SK-N-SH treated with all-trans-retinoic acid at 6 μM for 48 hours (cell line): ENCODE data around the gene KIAA1755.

Experiments
- ATAC-seq: fragments of 200-7000 bp; cut with Tn5 transposase; 3 replicates; pipeline ENCODE4 v1.9.1; 2020; ENCODE audit warnings: mild to moderate bottlenecking, moderate library complexity
- CSDC2 ChIP-seq: fragments of 250-450 bp; sonication (Bioruptor Pico); IDR thresholded peaks from 2 replicates; pipeline ENCODE4 v1.5.0; 2020; ENCODE audit warnings: mild to moderate bottlenecking, moderate library complexity
- ESRRG ChIP-seq: fragments of 250-450 bp; sonication (Bioruptor Pico); IDR thresholded peaks from 2 replicates; pipeline ENCODE4 v1.6.1; 2021; ENCODE audit warnings: mild to moderate bottlenecking
- GLIS3 ChIP-seq: fragments of 250-450 bp; sonication (Bioruptor Pico); IDR thresholded peaks from 2 replicates; pipeline ENCODE4 v1.5.0; 2020; ENCODE audit warnings: mild to moderate bottlenecking, moderate library complexity
- OSR1 ChIP-seq: fragments of 250-450 bp; sonication (Bioruptor Pico); IDR thresholded peaks from 2 replicates; pipeline ENCODE4 v1.8.0; 2022; ENCODE audit warnings: moderate library complexity, mild to moderate bottlenecking, inconsistent platforms
- RARB ChIP-seq: fragments of 250-450 bp; sonication (Bioruptor Pico); IDR thresholded peaks from 2 replicates; pipeline ENCODE4 v1.8.0; 2021; ENCODE audit warnings: mild to moderate bottlenecking, moderate library complexity
- SNAI2 ChIP-seq: fragments of 250-450 bp; sonication (Bioruptor Pico); IDR thresholded peaks from 2 replicates; pipeline ENCODE4 v1.5.0; 2020; ENCODE audit warnings: mild to moderate bottlenecking, moderate library complexity
- TCF4 ChIP-seq: fragments of 250-450 bp; sonication (Bioruptor Pico); IDR thresholded peaks from 2 replicates; pipeline ENCODE4 v1.8.0; 2021; ENCODE audit warnings: mild to moderate bottlenecking, moderate library complexity, borderline replicate concordance
- TOX ChIP-seq: fragments of 250-450 bp; sonication (Bioruptor Pico); IDR thresholded peaks from 2 replicates; pipeline ENCODE4 v1.8.0; 2021; ENCODE audit warnings: mild to moderate bottlenecking, moderate library complexity, borderline replicate concordance
- ZC3H10 ChIP-seq: fragments of 250-450 bp; sonication (Bioruptor Pico); IDR thresholded peaks from 2 replicates; pipeline ENCODE4 v1.5.1; 2021; ENCODE audit warnings: mild to moderate bottlenecking, moderate library complexity
- ZFP3 ChIP-seq: fragments of 250-450 bp; sonication (Bioruptor Pico); IDR thresholded peaks from 2 replicates; pipeline ENCODE4 v1.5.0; 2020; ENCODE audit warnings: mild to moderate bottlenecking, moderate library complexity
- ZFP30 ChIP-seq: fragments of 450-650 bp; formaldehyde crosslinking; IDR thresholded peaks from 2 replicates; pipeline ENCODE4 v1.5.0; 2022; ENCODE audit warnings: mild to moderate bottlenecking, moderate library complexity
- ZNF565 ChIP-seq: fragments of 450-650 bp; formaldehyde crosslinking; conservative IDR thresholded peaks from 2 replicates; pipeline ENCODE4 v1.5.0; 2020; ENCODE audit warnings: low read depth, mild to moderate bottlenecking, moderate library complexity
- ZNF70 ChIP-seq: fragments of 450-650 bp; formaldehyde crosslinking; IDR thresholded peaks from 2 replicates; pipeline ENCODE4 v1.5.0; 2020; ENCODE audit warnings: mild to moderate bottlenecking, moderate library complexity
- ZNF8 ChIP-seq: fragments of 450-650 bp; formaldehyde crosslinking; IDR thresholded peaks from 2 replicates; pipeline ENCODE4 v1.5.0; 2020; ENCODE audit warnings: mild to moderate bottlenecking, moderate library complexity
- TF ChIP-seq, protein P1 (sequence below): fragments of 250-450 bp; sonication (Bioruptor Pico); IDR thresholded peaks from 2 replicates; pipeline ENCODE4 v1.5.1; 2020; ENCODE audit warnings: low read depth, mild to moderate bottlenecking, moderate library complexity
- TF ChIP-seq, protein P2 (sequence below): fragments of 250-450 bp; sonication (Bioruptor Pico); IDR thresholded peaks from 2 replicates; pipeline ENCODE4 v1.5.1; 2021; ENCODE audit warnings: mild to moderate bottlenecking, moderate library complexity
- TF ChIP-seq, protein P3 (sequence below): fragments of 250-450 bp; sonication (Bioruptor Pico); IDR thresholded peaks from 2 replicates; pipeline ENCODE4 v1.8.0; 2021; ENCODE audit warnings: low read depth, mild to moderate bottlenecking, moderate library complexity, borderline replicate concordance
- TF ChIP-seq, protein P4 (sequence below): fragments of 250-450 bp; sonication (Bioruptor Pico); IDR thresholded peaks from 2 replicates; pipeline ENCODE4 v1.8.0; 2020; ENCODE audit warnings: mild to moderate bottlenecking, moderate library complexity, borderline replicate concordance
- TF ChIP-seq, protein P5 (sequence below): fragments of 250-450 bp; sonication (Bioruptor Pico); IDR thresholded peaks from 2 replicates; pipeline ENCODE4 v1.5.0; 2020; ENCODE audit warnings: mild to moderate bottlenecking, moderate library complexity

Gene KIAA1755

DNA sequence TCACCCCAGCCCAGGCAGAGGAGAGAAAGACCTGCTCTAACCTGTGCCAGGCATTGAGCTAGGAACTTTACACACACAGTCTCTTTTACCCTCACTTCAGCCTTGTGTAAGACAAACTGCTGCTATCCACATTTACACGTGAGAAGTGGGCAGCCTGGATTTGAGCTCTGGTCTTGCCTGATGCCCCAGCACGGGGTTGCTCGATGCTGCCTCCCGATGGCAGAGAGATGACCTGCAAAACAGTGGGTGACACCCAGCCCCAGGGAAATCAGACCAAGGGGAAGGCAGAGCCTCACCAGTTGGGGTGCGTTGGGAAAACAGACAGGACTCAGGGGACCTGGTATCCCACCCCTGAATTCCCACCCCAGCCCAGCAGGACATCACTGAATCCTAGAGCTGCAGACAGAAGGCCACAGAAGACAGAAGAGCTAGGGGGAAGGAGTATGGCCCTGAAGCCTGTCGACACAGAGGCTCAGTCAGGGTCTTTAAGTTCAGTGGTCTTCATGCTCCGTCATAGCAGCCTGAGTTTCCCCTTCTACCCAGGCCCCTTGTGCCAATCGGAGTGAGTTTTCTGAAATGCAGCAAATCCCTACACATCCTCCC lies 44.4 kb upstream of the KIAA1755 start:
- TF ChIP-seq TOX (no peak), OSR1 (CRISPR knock-in tag) (no peak), ZNF8 (CRISPR knock-in tag) (no peak), ZC3H10 (CRISPR knock-in tag) (no peak), SNAI2 (CRISPR knock-in tag) (no peak), TCF4 (no peak), ESRRG (no peak), ZNF565 (no peak), ZNF70 (CRISPR knock-in tag) (no peak)
- TF ChIP-seq, protein P1, sequence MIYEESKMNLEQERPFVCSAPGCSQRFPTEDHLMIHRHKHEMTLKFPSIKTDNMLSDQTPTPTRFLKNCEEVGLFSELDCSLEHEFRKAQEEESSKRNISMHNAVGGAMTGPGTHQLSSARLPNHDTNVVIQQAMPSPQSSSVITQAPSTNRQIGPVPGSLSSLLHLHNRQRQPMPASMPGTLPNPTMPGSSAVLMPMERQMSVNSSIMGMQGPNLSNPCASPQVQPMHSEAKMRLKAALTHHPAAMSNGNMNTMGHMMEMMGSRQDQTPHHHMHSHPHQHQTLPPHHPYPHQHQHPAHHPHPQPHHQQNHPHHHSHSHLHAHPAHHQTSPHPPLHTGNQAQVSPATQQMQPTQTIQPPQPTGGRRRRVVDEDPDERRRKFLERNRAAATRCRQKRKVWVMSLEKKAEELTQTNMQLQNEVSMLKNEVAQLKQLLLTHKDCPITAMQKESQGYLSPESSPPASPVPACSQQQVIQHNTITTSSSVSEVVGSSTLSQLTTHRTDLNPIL (CRISPR knock-in tag): no peak
- TF ChIP-seq, protein P2, sequence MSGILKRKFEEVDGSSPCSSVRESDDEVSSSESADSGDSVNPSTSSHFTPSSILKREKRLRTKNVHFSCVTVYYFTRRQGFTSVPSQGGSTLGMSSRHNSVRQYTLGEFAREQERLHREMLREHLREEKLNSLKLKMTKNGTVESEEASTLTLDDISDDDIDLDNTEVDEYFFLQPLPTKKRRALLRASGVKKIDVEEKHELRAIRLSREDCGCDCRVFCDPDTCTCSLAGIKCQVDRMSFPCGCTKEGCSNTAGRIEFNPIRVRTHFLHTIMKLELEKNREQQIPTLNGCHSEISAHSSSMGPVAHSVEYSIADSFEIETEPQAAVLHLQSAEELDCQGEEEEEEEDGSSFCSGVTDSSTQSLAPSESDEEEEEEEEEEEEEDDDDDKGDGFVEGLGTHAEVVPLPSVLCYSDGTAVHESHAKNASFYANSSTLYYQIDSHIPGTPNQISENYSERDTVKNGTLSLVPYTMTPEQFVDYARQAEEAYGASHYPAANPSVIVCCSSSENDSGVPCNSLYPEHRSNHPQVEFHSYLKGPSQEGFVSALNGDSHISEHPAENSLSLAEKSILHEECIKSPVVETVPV (CRISPR knock-in tag): no peak
- TF ChIP-seq, protein P3, sequence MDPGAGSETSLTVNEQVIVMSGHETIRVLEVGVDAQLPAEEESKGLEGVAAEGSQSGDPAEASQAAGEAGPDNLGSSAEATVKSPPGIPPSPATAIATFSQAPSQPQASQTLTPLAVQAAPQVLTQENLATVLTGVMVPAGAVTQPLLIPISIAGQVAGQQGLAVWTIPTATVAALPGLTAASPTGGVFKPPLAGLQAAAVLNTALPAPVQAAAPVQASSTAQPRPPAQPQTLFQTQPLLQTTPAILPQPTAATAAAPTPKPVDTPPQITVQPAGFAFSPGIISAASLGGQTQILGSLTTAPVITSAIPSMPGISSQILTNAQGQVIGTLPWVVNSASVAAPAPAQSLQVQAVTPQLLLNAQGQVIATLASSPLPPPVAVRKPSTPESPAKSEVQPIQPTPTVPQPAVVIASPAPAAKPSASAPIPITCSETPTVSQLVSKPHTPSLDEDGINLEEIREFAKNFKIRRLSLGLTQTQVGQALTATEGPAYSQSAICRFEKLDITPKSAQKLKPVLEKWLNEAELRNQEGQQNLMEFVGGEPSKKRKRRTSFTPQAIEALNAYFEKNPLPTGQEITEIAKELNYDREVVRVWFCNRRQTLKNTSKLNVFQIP (CRISPR knock-in tag): no peak
- ATAC-seq: peak; percentile 76

DNA sequence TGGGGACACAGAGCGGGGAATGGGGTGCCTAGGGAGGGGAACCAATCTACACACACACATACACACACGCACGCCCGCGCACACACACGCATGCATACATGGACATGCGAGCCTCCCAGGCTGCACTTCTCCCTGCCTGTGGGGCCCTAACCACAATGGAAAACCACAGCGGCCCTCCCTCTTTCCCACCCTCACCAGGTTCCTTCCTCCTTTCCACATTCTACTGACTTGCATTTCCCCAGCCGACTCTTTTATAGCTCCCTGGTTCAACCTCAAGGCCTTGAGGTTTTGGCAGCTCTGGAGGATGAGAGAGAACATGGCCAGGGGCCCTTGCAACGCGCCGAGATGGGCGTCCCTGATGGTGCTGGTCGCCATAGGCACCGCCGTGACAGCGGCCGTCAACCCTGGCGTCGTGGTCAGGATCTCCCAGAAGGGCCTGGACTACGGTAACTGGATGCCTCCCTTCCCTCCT lies 43.4 kb upstream of the KIAA1755 start, which contains the start of gene BPI:
Gene BPI, plus strand, starts transcription at position 249 of the 472 bp plus-strand sequence. Its CDS starts 68 bp downstream, at position 317.
- TF ChIP-seq ZFP3: no peak
- no peak for TF ChIP-seq GLIS3
- no peak for TF ChIP-seq ZNF565
- no peak for TF ChIP-seq ZFP30 (CRISPR knock-in tag)
- TF ChIP-seq CSDC2 (CRISPR knock-in tag): no peak
- no peak for TF ChIP-seq SNAI2 (CRISPR knock-in tag)
- TF ChIP-seq, protein P4, sequence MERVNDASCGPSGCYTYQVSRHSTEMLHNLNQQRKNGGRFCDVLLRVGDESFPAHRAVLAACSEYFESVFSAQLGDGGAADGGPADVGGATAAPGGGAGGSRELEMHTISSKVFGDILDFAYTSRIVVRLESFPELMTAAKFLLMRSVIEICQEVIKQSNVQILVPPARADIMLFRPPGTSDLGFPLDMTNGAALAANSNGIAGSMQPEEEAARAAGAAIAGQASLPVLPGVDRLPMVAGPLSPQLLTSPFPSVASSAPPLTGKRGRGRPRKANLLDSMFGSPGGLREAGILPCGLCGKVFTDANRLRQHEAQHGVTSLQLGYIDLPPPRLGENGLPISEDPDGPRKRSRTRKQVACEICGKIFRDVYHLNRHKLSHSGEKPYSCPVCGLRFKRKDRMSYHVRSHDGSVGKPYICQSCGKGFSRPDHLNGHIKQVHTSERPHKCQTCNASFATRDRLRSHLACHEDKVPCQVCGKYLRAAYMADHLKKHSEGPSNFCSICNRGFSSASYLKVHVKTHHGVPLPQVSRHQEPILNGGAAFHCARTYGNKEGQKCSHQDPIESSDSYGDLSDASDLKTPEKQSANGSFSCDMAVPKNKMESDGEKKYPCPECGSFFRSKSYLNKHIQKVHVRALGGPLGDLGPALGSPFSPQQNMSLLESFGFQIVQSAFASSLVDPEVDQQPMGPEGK: no peak
- TF ChIP-seq ZC3H10 (CRISPR knock-in tag): no peak
- TF ChIP-seq, protein P5, sequence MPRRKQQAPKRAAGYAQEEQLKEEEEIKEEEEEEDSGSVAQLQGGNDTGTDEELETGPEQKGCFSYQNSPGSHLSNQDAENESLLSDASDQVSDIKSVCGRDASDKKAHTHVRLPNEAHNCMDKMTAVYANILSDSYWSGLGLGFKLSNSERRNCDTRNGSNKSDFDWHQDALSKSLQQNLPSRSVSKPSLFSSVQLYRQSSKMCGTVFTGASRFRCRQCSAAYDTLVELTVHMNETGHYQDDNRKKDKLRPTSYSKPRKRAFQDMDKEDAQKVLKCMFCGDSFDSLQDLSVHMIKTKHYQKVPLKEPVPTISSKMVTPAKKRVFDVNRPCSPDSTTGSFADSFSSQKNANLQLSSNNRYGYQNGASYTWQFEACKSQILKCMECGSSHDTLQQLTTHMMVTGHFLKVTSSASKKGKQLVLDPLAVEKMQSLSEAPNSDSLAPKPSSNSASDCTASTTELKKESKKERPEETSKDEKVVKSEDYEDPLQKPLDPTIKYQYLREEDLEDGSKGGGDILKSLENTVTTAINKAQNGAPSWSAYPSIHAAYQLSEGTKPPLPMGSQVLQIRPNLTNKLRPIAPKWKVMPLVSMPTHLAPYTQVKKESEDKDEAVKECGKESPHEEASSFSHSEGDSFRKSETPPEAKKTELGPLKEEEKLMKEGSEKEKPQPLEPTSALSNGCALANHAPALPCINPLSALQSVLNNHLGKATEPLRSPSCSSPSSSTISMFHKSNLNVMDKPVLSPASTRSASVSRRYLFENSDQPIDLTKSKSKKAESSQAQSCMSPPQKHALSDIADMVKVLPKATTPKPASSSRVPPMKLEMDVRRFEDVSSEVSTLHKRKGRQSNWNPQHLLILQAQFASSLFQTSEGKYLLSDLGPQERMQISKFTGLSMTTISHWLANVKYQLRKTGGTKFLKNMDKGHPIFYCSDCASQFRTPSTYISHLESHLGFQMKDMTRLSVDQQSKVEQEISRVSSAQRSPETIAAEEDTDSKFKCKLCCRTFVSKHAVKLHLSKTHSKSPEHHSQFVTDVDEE (CRISPR knock-in tag): no peak
- ATAC-seq: no peak

DNA sequence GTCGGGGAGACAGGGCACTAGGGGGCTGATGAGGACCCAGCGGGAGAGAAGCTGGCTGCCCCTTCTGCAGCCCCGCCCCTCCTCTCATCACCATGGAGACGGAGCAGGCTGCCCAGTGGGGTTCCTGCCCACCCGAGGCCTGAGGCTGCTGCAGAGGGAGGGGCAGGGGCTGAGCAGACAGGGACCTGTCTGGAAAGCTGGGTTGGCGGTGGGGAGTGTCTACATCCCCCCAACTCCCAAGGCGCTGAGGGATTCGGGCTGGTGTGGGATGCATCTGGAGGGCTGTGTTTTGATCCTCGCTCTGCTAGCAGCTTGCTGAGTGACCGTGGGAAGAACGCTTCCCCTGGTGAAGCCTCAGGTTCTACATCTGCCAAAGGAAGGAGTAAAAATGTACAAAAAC lies 42.3 kb upstream of the KIAA1755 start:
- TF ChIP-seq RARB (CRISPR knock-in tag) (no peak), ZNF565 (no peak), OSR1 (CRISPR knock-in tag) (no peak), TCF4 (no peak), SNAI2 (CRISPR knock-in tag) (no peak)
- TF ChIP-seq, protein P1 (CRISPR knock-in tag): no peak
- TF ChIP-seq, protein P5 (CRISPR knock-in tag): no peak
- TF ChIP-seq, all 23 proteins: peak for 0
- no peak for ATAC-seq
